NB4 (cell line): ENCODE results near the gene STAP2.

Experiments used
- DNase-seq: peaks from one replicate; pipeline ENCODE4 v3.0.0; 2010; ENCODE audit warnings: low read depth
- H3K4me3 ChIP-seq: one replicate; pipeline ENCODE4 v1.5.1; 2011; ENCODE audit warnings: mild to moderate bottlenecking, low read depth, low read length, moderate library complexity
- CTCF ChIP-seq: IDR thresholded peaks from one replicate; pipeline ENCODE4 v1.5.1; 2012; ENCODE audit warnings: low read depth, low read length
- MAX ChIP-seq: IDR thresholded peaks from 2 replicates; pipeline ENCODE4 v1.6.1; 2011; ENCODE audit warnings: low read depth, low read length
- MYC ChIP-seq: IDR thresholded peaks from 2 replicates; pipeline ENCODE4 v1.6.1; 2011; ENCODE audit warnings: low read depth, low read length
- POLR2A ChIP-seq: IDR thresholded peaks from 2 replicates; pipeline ENCODE4 v1.6.1; 2011; ENCODE audit warnings: mild to moderate bottlenecking; ENCODE audit not compliant: insufficient read length; ENCODE audit errors: extremely low read depth

Gene STAP2

GRCh38 chr19:4301590-4302242 lies 36.9 kb downstream of the STAP2 start:
- no peak for DNase-seq
- no peak overlapping the region for H3K4me3 ChIP-seq
- TF ChIP-seq POLR2A (no peak), MAX (no peak), CTCF (no peak), MYC (no peak)

- H3K4me3 ChIP-seq, result no peak overlapping the region
- no peak for TF ChIP-seq MAX
- no peak for TF ChIP-seq MYC
- no peak for TF ChIP-seq CTCF
- no peak for TF ChIP-seq POLR2A
- no peak for DNase-seq
Measured at GRCh38 chr19:4300589-4300988, 38.0 kb downstream of the STAP2 start.

- H3K4me3 ChIP-seq, result no peak overlapping the region
- TF ChIP-seq MAX (no peak), MYC (no peak), CTCF (no peak), POLR2A (no peak)
- no peak for DNase-seq
Measured at GRCh38 chr19:4298810-4299550, 39.6 kb downstream of the STAP2 start.

- H3K4me3 ChIP-seq, result no peak overlapping the region
- no peak for TF ChIP-seq MYC
- TF ChIP-seq CTCF, result no peak
- no peak for TF ChIP-seq MAX
- TF ChIP-seq POLR2A, result no peak
- no peak for DNase-seq
Measured at GRCh38 chr19:4297901-4298809, 40.5 kb downstream of the STAP2 start.

GRCh38 chr19:4295972-4296771 lies 42.5 kb downstream of the STAP2 start:
- peak; percentile 16 for DNase-seq
- no peak for TF ChIP-seq MAX
- TF ChIP-seq MYC, result no peak
- TF ChIP-seq CTCF, result no peak
- TF ChIP-seq POLR2A, result no peak
- H3K4me3 ChIP-seq, result no peak overlapping the region
